ENCODE data around the gene CHRNG.

CHRNG gene

GRCh38 chr2:232574674-232575403 lies 35.3 kb downstream of the CHRNG start:
- Histone ChIP-seq H3K4me1 (ENCODE audit: control insufficient read depth, insufficient read depth, low read length) (peaks cover 30% of the 10 kb centered on the region), H3K4me3 (ENCODE audit: low read length) (no peak overlapping the region), H3K9ac (ENCODE audit: low read depth, low read length) (peak overlapping the region; percentile 55), H3K4me2 (ENCODE audit: low read length) (peak overlapping the region; percentile 42), H3K27me3 (ENCODE audit: control insufficient read depth, insufficient read depth, low read length) (no peaks in the 10 kb centered on the region), H3K9me3 (replicated peaks; ENCODE audit: low read length) (no peaks in the 10 kb centered on the region), H3K36me3 (ENCODE audit: insufficient read depth, low read length) (peaks cover 26% of the 10 kb centered on the region)

- H3K4me3 ChIP-seq (ENCODE audit: low read length): no peak overlapping the region
- H3K9ac ChIP-seq (ENCODE audit: low read depth, low read length): no peak overlapping the region
- peaks cover 21% of the 10 kb centered on the region for H3K36me3 ChIP-seq (ENCODE audit: insufficient read depth, low read length)
- peaks cover 30% of the 10 kb centered on the region for H3K4me1 ChIP-seq (ENCODE audit: control insufficient read depth, insufficient read depth, low read length)
- no peak overlapping the region for H3K4me2 ChIP-seq (ENCODE audit: low read length)
- H3K27me3 ChIP-seq (ENCODE audit: control insufficient read depth, insufficient read depth, low read length): no peaks in the 10 kb centered on the region
- no peaks in the 10 kb centered on the region for H3K9me3 ChIP-seq (replicated peaks; ENCODE audit: low read length)
These were observed 35.9 kb downstream of the CHRNG start for GRCh38 chr2:232575404-232575746.

GRCh38 chr2:232576995-232577394 lies 37.5 kb downstream of the CHRNG start:
- Histone ChIP-seq H3K9ac (ENCODE audit: low read depth, low read length) (no peak overlapping the region), H3K4me1 (ENCODE audit: control insufficient read depth, insufficient read depth, low read length) (peaks cover 30% of the 10 kb centered on the region), H3K27me3 (ENCODE audit: control insufficient read depth, insufficient read depth, low read length) (no peaks in the 10 kb centered on the region), H3K36me3 (ENCODE audit: insufficient read depth, low read length) (peaks cover 18% of the 10 kb centered on the region), H3K4me2 (ENCODE audit: low read length) (no peak overlapping the region), H3K9me3 (replicated peaks; ENCODE audit: low read length) (no peaks in the 10 kb centered on the region), H3K4me3 (ENCODE audit: low read length) (no peak overlapping the region)

GRCh38 chr2:232577841-232578240 lies 38.3 kb downstream of the CHRNG start:
- no peaks in the 10 kb centered on the region for H3K9me3 ChIP-seq (replicated peaks; ENCODE audit: low read length)
- no peak overlapping the region for H3K9ac ChIP-seq (ENCODE audit: low read depth, low read length)
- no peak overlapping the region for H3K4me2 ChIP-seq (ENCODE audit: low read length)
- no peaks in the 10 kb centered on the region for H3K27me3 ChIP-seq (ENCODE audit: control insufficient read depth, insufficient read depth, low read length)
- no peak overlapping the region for H3K4me3 ChIP-seq (ENCODE audit: low read length)
- peaks cover 30% of the 10 kb centered on the region for H3K4me1 ChIP-seq (ENCODE audit: control insufficient read depth, insufficient read depth, low read length)
- peaks cover 18% of the 10 kb centered on the region for H3K36me3 ChIP-seq (ENCODE audit: insufficient read depth, low read length)

GRCh38 chr2:232578626-232579025 lies 39.1 kb downstream of the CHRNG start:
- Histone ChIP-seq H3K27me3 (ENCODE audit: control insufficient read depth, insufficient read depth, low read length) (no peaks in the 10 kb centered on the region), H3K9me3 (replicated peaks; ENCODE audit: low read length) (no peaks in the 10 kb centered on the region), H3K9ac (ENCODE audit: low read depth, low read length) (no peak overlapping the region), H3K4me3 (ENCODE audit: low read length) (no peak overlapping the region), H3K36me3 (ENCODE audit: insufficient read depth, low read length) (peaks cover 15% of the 10 kb centered on the region), H3K4me2 (ENCODE audit: low read length) (no peak overlapping the region), H3K4me1 (ENCODE audit: control insufficient read depth, insufficient read depth, low read length) (peaks cover 30% of the 10 kb centered on the region)

GRCh38 chr2:232580648-232580981 lies 41.1 kb downstream of the CHRNG start:
- peaks cover 14% of the 10 kb centered on the region for H3K36me3 ChIP-seq (ENCODE audit: insufficient read depth, low read length)
- no peak overlapping the region for H3K4me2 ChIP-seq (ENCODE audit: low read length)
- H3K9me3 ChIP-seq (replicated peaks; ENCODE audit: low read length): no peaks in the 10 kb centered on the region
- H3K4me1 ChIP-seq (ENCODE audit: control insufficient read depth, insufficient read depth, low read length): peaks cover 13% of the 10 kb centered on the region
- no peak overlapping the region for H3K4me3 ChIP-seq (ENCODE audit: low read length)
- H3K27me3 ChIP-seq (ENCODE audit: control insufficient read depth, insufficient read depth, low read length): no peaks in the 10 kb centered on the region
- H3K9ac ChIP-seq (ENCODE audit: low read depth, low read length): no peak overlapping the region

- Histone ChIP-seq H3K4me3 (ENCODE audit: low read length) (no peak overlapping the region), H3K4me2 (ENCODE audit: low read length) (no peak overlapping the region), H3K4me1 (ENCODE audit: control insufficient read depth, insufficient read depth, low read length) (peaks cover 6% of the 10 kb centered on the region), H3K27me3 (ENCODE audit: control insufficient read depth, insufficient read depth, low read length) (no peaks in the 10 kb centered on the region), H3K36me3 (ENCODE audit: insufficient read depth, low read length) (peaks cover 14% of the 10 kb centered on the region), H3K9me3 (replicated peaks; ENCODE audit: low read length) (no peaks in the 10 kb centered on the region), H3K9ac (ENCODE audit: low read depth, low read length) (no peak overlapping the region)
These were observed 42.2 kb downstream of the CHRNG start for GRCh38 chr2:232581725-232582124.

GRCh38 chr2:232584238-232584637 lies 44.7 kb downstream of the CHRNG start:
- Histone ChIP-seq H3K9ac (ENCODE audit: low read depth, low read length) (no peak overlapping the region), H3K9me3 (replicated peaks; ENCODE audit: low read length) (no peaks in the 10 kb centered on the region), H3K4me2 (ENCODE audit: low read length) (no peak overlapping the region), H3K27me3 (ENCODE audit: control insufficient read depth, insufficient read depth, low read length) (no peaks in the 10 kb centered on the region), H3K4me1 (ENCODE audit: control insufficient read depth, insufficient read depth, low read length) (peaks cover 9% of the 10 kb centered on the region), H3K36me3 (ENCODE audit: insufficient read depth, low read length) (peaks cover 14% of the 10 kb centered on the region), H3K4me3 (ENCODE audit: low read length) (no peak overlapping the region)

- H3K27me3 ChIP-seq (ENCODE audit: control insufficient read depth, insufficient read depth, low read length): no peaks in the 10 kb centered on the region
- no peak overlapping the region for H3K9ac ChIP-seq (ENCODE audit: low read depth, low read length)
- no peaks in the 10 kb centered on the region for H3K9me3 ChIP-seq (replicated peaks; ENCODE audit: low read length)
- no peak overlapping the region for H3K4me2 ChIP-seq (ENCODE audit: low read length)
- H3K4me3 ChIP-seq (ENCODE audit: low read length): no peak overlapping the region
- H3K36me3 ChIP-seq (ENCODE audit: insufficient read depth, low read length): peaks cover 7% of the 10 kb centered on the region
- H3K4me1 ChIP-seq (ENCODE audit: control insufficient read depth, insufficient read depth, low read length): peaks cover 9% of the 10 kb centered on the region
These were observed 47.5 kb downstream of the CHRNG start for GRCh38 chr2:232586943-232587505.

- Histone ChIP-seq H3K4me2 (ENCODE audit: low read length) (no peak overlapping the region), H3K4me3 (ENCODE audit: low read length) (no peak overlapping the region), H3K9ac (ENCODE audit: low read depth, low read length) (no peak overlapping the region), H3K36me3 (ENCODE audit: insufficient read depth, low read length) (peaks cover 6% of the 10 kb centered on the region), H3K9me3 (replicated peaks; ENCODE audit: low read length) (no peaks in the 10 kb centered on the region), H3K27me3 (ENCODE audit: control insufficient read depth, insufficient read depth, low read length) (no peaks in the 10 kb centered on the region), H3K4me1 (ENCODE audit: control insufficient read depth, insufficient read depth, low read length) (peaks cover 11% of the 10 kb centered on the region)
These were observed 48.0 kb downstream of the CHRNG start for GRCh38 chr2:232587512-232587911.

- Histone ChIP-seq H3K9me3 (replicated peaks; ENCODE audit: low read length) (no peaks in the 10 kb centered on the region), H3K4me2 (ENCODE audit: low read length) (no peak overlapping the region), H3K4me1 (ENCODE audit: control insufficient read depth, insufficient read depth, low read length) (peaks cover 15% of the 10 kb centered on the region), H3K36me3 (ENCODE audit: insufficient read depth, low read length) (peaks cover 6% of the 10 kb centered on the region), H3K4me3 (ENCODE audit: low read length) (no peak overlapping the region), H3K27me3 (ENCODE audit: control insufficient read depth, insufficient read depth, low read length) (no peaks in the 10 kb centered on the region), H3K9ac (ENCODE audit: low read depth, low read length) (no peak overlapping the region)
These were observed 48.5 kb downstream of the CHRNG start for GRCh38 chr2:232588031-232588430.

Measured in skeletal muscle satellite cell (primary cell).